ENCODE measurements around the gene TMX4.

GRCh38 chr20:8062756-8063155, 43.2 kb upstream of the TMX4 start:
- TF ChIP-seq CTCF (conservative IDR thresholded peaks at IDR 0.05; ENCODE audit: low read length) (no peak), EZH2phosphoT487 (IDR thresholded peaks at IDR 0.05; ENCODE audit: borderline replicate concordance) (no peak)

All from Loucy (cell line).